Colonic mucosa (tissue), 4 donors: ENCODE data around the gene CMIP. TPM values are rescaled to one million over a fixed set of nuclear protein-coding genes. Genes with fewer than 3 reads are reported as not detected.

Experiments used
- DNase-seq: peaks from one replicate; pipeline ENCODE4 v3.0.0-alpha.2; 2020
- H3K27ac ChIP-seq: fragments of 200-600 bp; one replicate; pipeline ENCODE4 v1.8.0; 2021
- H3K27me3 ChIP-seq: fragments of 200-600 bp; one replicate; pipeline ENCODE4 v1.8.0; 2021
- H3K36me3 ChIP-seq: fragments of 200-600 bp; one replicate; pipeline ENCODE4 v1.8.0; 2021
- H3K4me1 ChIP-seq: fragments of 200-600 bp; one replicate; pipeline ENCODE4 v1.8.0; 2021; ENCODE audit warnings: mild to moderate bottlenecking
- H3K4me3 ChIP-seq: fragments of 200-600 bp; one replicate; pipeline ENCODE4 v1.8.0; 2021
- H3K9ac ChIP-seq, 2 donors: one replicate each; pipeline ENCODE4 v1.7.0; 2013; ENCODE audit warnings: control low read depth in 2 of 2, low read depth in 2 of 2, low read length in 2 of 2
- H3K9me3 ChIP-seq: fragments of 200-600 bp; one replicate; pipeline ENCODE4 v1.8.0; 2021
- CTCF ChIP-seq: fragments of 200-600 bp; IDR thresholded peaks from one replicate; pipeline ENCODE4 v1.8.0; 2022; ENCODE audit warnings: antibody characterized with exemption, mild to moderate bottlenecking
- intact Hi-C: fragments of 100-400 bp; cut with DNase I; formaldehyde crosslinking; loops from one replicate; pipeline ENCODE4 v1.14.1; 2022
- total RNA-seq, 2 donors: library from RNA; stranded (reverse); fragmentation: NEBNext Ultra II Directional in 1 of 2; extraction: Animal tissue kit (Norgen Biotek cat#: 25700) in 1 of 2; gene quantifications; one replicate each; pipeline ENCODE4 v1.2.1, GENCODE V29; 2021
- donor health status: healthy.
- donor health status: DM: no; HTN: no; CAD: no.
- donor health status: DM: no; HTN: no; CAD: no.

CMIP gene
- total RNA-seq, 2 donors from 2014 or later, result 83.4 to 107 TPM

- H3K9me3 ChIP-seq, result no peaks in the 10 kb centered on the region
- TF ChIP-seq CTCF, result no peak
- no peak for DNase-seq
- intact Hi-C loops, result no loop called here
- H3K4me3 ChIP-seq, result no peak overlapping the region
- no peak overlapping the region for H3K27ac ChIP-seq
- H3K9ac ChIP-seq, result no peak overlapping the region
- H3K36me3 ChIP-seq, result no peaks in the 10 kb centered on the region
- no peaks in the 10 kb centered on the region for H3K4me1 ChIP-seq
- no peaks in the 10 kb centered on the region for H3K27me3 ChIP-seq
Observed at GRCh38 chr16:81638286-81638945, 193.8 kb downstream of the CMIP start.

- Histone ChIP-seq H3K9me3 (no peaks in the 10 kb centered on the region), H3K4me1 (no peaks in the 10 kb centered on the region)
- no peak for TF ChIP-seq CTCF
Observed at GRCh38 chr16:81639348-81639747, 194.7 kb downstream of the CMIP start.

GRCh38 chr16:81639931-81640680, 195.5 kb downstream of the CMIP start:
- no peaks in the 10 kb centered on the region for H3K36me3 ChIP-seq
- H3K9ac ChIP-seq, result no peak overlapping the region
- H3K27ac ChIP-seq, result no peak overlapping the region
- H3K4me3 ChIP-seq, result no peak overlapping the region
- H3K27me3 ChIP-seq, result no peaks in the 10 kb centered on the region
- no peak for DNase-seq
- TF ChIP-seq CTCF, result no peak
- no peaks in the 10 kb centered on the region for H3K9me3 ChIP-seq
- intact Hi-C loops, result no loop called here
- H3K4me1 ChIP-seq, result no peaks in the 10 kb centered on the region

More at GRCh38 chr16:81639348-81639747, 194.7 kb downstream of the CMIP start:
- intact Hi-C loops, result no loop called here
- Histone ChIP-seq H3K9ac (no peak overlapping the region), H3K36me3 (no peaks in the 10 kb centered on the region), H3K4me3 (no peak overlapping the region), H3K27me3 (no peaks in the 10 kb centered on the region), H3K27ac (no peak overlapping the region)
- DNase-seq, result no peak

GRCh38 chr16:81640681-81641070, 196.1 kb downstream of the CMIP start:
- Histone ChIP-seq H3K27ac (no peak overlapping the region), H3K9ac (no peak overlapping the region), H3K27me3 (no peaks in the 10 kb centered on the region), H3K4me1 (no peaks in the 10 kb centered on the region), H3K36me3 (no peaks in the 10 kb centered on the region), H3K9me3 (no peaks in the 10 kb centered on the region), H3K4me3 (no peak overlapping the region)
- no peak for DNase-seq
- intact Hi-C loops, result no loop called here
- no peak for TF ChIP-seq CTCF

GRCh38 chr16:81641395-81642106, 196.9 kb downstream of the CMIP start:
- Histone ChIP-seq H3K36me3 (no peaks in the 10 kb centered on the region), H3K4me3 (no peak overlapping the region), H3K27me3 (no peaks in the 10 kb centered on the region), H3K4me1 (no peaks in the 10 kb centered on the region), H3K9ac (no peak overlapping the region), H3K9me3 (no peaks in the 10 kb centered on the region), H3K27ac (no peak overlapping the region)
- TF ChIP-seq CTCF, result no peak
- intact Hi-C loops, result no loop called here
- no peak for DNase-seq
